ENCODE data around the gene NRXN3.

Gene NRXN3

DNA sequence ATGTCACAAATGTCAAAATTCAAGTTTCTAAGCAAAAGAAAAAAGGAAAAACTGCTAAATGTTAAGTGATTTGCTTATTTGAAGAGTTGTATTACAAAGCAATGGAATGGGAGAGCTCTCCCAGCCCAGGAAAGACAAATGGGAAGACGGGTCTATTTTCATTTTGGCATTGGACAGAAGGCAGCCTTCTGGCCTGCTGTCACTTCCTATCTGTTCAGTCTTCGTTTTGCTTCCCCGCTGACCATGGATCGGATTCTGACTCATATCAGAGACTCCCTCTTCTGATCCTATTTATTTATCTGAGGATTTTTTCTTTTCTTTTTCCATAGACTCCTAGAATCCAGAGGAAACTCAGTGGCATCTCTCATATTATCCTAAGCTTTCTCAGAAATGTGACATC lies 1406.3 kb downstream of the NRXN3 start:
- no peak for DNase-seq (ENCODE audit: extremely low read depth, insufficient read length)
- Histone ChIP-seq H3K36me3 (ENCODE audit: control insufficient read depth, insufficient read depth, low read length) (no peaks in the 10 kb centered on the region), H3K4me3 (replicated peaks; ENCODE audit: low read depth, low read length) (no peak overlapping the region), H3K27me3 (replicated peaks; ENCODE audit: control insufficient read depth, insufficient read depth, low read length) (no peaks in the 10 kb centered on the region)
- TF ChIP-seq, protein P1, sequence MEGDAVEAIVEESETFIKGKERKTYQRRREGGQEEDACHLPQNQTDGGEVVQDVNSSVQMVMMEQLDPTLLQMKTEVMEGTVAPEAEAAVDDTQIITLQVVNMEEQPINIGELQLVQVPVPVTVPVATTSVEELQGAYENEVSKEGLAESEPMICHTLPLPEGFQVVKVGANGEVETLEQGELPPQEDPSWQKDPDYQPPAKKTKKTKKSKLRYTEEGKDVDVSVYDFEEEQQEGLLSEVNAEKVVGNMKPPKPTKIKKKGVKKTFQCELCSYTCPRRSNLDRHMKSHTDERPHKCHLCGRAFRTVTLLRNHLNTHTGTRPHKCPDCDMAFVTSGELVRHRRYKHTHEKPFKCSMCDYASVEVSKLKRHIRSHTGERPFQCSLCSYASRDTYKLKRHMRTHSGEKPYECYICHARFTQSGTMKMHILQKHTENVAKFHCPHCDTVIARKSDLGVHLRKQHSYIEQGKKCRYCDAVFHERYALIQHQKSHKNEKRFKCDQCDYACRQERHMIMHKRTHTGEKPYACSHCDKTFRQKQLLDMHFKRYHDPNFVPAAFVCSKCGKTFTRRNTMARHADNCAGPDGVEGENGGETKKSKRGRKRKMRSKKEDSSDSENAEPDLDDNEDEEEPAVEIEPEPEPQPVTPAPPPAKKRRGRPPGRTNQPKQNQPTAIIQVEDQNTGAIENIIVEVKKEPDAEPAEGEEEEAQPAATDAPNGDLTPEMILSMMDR (IDR thresholded peaks at IDR 0.05; ENCODE audit: insufficient read depth, low read length, poor library complexity, severe bottlenecking): no peak

DNA sequence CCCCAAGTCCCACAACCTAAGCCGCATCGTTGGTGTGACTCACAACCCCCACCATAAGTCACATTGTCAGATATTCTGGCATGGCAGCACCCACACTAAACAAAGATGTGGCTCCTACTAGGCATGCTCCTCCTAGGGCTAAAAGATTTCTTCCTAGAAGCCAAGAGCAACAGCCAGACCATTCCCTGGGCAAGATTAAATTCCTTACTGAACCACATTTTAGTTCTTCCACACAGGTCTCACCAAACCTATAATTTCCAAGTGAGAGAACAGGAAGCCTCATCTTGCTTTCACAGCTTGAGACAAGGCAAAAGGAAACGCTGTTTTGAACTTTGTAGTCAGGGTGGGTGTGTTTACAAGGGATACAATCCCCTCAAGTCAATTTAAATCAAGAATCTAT lies 1408.3 kb downstream of the NRXN3 start:
- TF ChIP-seq, protein P1 (IDR thresholded peaks at IDR 0.05; ENCODE audit: insufficient read depth, low read length, poor library complexity, severe bottlenecking): no peak
- Histone ChIP-seq H3K36me3 (ENCODE audit: control insufficient read depth, insufficient read depth, low read length) (no peaks in the 10 kb centered on the region), H3K27me3 (replicated peaks; ENCODE audit: control insufficient read depth, insufficient read depth, low read length) (no peaks in the 10 kb centered on the region), H3K4me3 (replicated peaks; ENCODE audit: low read depth, low read length) (no peak overlapping the region)
- no peak for DNase-seq (ENCODE audit: extremely low read depth, insufficient read length)

DNA sequence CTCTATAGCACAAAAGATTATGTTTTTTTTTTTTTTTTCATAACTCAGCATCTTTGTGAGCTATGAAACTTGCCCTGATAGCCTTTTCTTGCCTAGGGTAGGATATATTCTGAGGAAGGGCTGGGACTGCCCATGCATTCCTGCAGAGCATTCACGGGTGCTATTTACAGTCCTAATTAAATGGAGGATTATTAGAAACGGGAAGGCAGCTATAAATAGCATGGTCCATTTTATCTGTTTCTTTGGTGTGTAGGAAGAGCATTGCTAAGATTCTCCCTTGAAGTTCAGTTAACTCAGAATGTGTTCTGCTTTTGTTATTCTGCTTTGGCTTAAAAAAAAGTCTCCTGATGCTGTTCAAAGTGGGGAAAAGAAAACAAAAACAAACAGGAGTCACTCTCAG lies 1410.2 kb downstream of the NRXN3 start:
- no peak overlapping the region for H3K4me3 ChIP-seq (replicated peaks; ENCODE audit: low read depth, low read length)
- H3K27me3 ChIP-seq (replicated peaks; ENCODE audit: control insufficient read depth, insufficient read depth, low read length): no peaks in the 10 kb centered on the region
- H3K36me3 ChIP-seq (ENCODE audit: control insufficient read depth, insufficient read depth, low read length): no peaks in the 10 kb centered on the region
- DNase-seq (ENCODE audit: extremely low read depth, insufficient read length): no peak
- TF ChIP-seq, protein P1 (IDR thresholded peaks at IDR 0.05; ENCODE audit: insufficient read depth, low read length, poor library complexity, severe bottlenecking): no peak

DNA sequence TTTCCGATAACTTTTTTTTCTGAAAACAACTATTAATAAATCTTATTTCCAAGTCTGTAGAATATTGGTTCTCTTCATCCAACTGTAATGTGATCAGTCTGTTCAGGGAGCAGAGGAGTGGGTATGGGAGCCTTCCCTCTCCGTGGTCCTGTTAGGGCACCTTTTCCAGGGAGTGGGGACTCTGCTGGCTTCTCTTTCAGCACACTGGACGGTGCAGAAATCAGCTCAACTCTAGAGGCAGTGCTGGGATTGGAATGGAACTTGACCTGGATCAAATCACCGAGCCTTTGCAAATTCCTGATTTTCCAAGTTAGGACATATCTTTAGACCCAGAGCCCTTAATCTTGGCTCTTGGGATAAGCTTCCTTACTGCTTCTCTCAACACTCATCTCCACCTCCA lies 1410.7 kb downstream of the NRXN3 start:
- Histone ChIP-seq H3K4me3 (replicated peaks; ENCODE audit: low read depth, low read length) (no peak overlapping the region), H3K36me3 (ENCODE audit: control insufficient read depth, insufficient read depth, low read length) (no peaks in the 10 kb centered on the region), H3K27me3 (replicated peaks; ENCODE audit: control insufficient read depth, insufficient read depth, low read length) (no peaks in the 10 kb centered on the region)
- TF ChIP-seq, protein P1 (IDR thresholded peaks at IDR 0.05; ENCODE audit: insufficient read depth, low read length, poor library complexity, severe bottlenecking): no peak
- no peak for DNase-seq (ENCODE audit: extremely low read depth, insufficient read length)

DNA sequence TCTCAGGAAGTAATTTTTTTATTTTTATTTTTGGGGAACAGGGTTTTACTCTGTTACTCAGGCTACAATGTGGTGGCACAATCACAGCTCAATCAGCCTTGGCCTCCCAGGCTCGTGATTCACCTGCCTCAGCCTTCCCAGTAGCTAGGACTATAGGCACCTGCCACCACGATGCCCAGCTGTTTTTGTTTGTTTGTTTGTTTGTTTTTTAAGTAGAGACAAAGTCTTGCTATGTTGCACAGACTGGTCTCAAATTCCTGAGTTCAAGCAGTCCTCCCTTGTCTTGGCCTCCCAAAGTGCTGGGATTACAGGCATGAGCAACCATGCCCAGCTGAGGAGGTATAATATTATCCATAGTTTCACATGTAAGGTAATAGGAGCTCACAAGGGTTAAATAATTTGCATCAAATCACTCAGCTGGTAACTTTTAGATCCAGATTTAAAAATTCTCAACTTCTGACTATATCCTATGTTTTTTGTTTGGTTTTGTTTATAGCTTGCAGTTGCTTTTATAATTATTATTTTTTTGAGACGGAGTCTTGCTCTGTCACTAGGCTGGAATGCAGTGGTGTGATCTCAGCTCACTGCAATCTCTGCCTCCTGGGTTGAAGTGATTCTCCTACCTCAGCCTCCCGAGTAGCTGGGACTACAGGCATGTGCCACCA lies 1411.9 kb downstream of the NRXN3 start:
- DNase-seq (ENCODE audit: extremely low read depth, insufficient read length): no peak
- Histone ChIP-seq H3K36me3 (ENCODE audit: control insufficient read depth, insufficient read depth, low read length) (no peaks in the 10 kb centered on the region), H3K4me3 (replicated peaks; ENCODE audit: low read depth, low read length) (no peak overlapping the region), H3K27me3 (replicated peaks; ENCODE audit: control insufficient read depth, insufficient read depth, low read length) (no peaks in the 10 kb centered on the region)
- TF ChIP-seq, protein P1 (IDR thresholded peaks at IDR 0.05; ENCODE audit: insufficient read depth, low read length, poor library complexity, severe bottlenecking): no peak

Data from GM06990 (cell line).